Measurements from ENCODE around the gene MAIP1. TPM values are rescaled to one million over a fixed set of nuclear protein-coding genes. Genes with fewer than 3 reads are reported as not detected.

Gene MAIP1
- total RNA-seq, 1 donor, result 50.9 TPM

DNA sequence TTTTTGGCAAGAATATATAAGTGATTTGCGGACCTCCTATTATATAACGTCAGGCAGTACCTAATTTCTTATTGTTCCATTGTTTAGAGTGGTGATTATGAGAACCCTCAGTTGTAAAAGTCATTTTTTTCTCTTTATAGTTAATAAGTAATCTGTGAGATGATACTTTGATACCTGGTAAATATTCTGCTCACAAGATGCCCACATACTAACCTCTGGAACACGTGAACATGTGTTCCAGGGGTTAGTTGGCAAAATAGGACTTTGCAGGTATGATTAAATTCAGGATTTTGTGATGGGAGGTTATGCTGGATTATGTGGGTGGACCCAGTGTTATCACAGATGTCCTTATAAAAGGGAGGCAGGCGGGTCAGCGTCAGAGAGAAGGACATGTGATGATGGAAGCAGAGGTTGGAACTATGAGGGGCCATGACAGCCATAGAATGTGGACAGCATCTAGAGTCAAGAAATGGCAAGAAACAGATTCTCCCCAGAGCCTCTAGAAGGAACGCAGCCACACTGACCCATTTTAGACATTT is 16.8 kb downstream of the MAIP1 start:
- Histone ChIP-seq H3K4me1 (ENCODE audit: insufficient read depth, low read length) (no peaks in the 10 kb centered on the region), H3K9me3 (ENCODE audit: low read depth, low read length) (no peaks in the 10 kb centered on the region), H3K27me3 (ENCODE audit: insufficient read depth, low read length) (no peaks in the 10 kb centered on the region), H3K4me3 (ENCODE audit: low read length) (no peak overlapping the region)

DNA sequence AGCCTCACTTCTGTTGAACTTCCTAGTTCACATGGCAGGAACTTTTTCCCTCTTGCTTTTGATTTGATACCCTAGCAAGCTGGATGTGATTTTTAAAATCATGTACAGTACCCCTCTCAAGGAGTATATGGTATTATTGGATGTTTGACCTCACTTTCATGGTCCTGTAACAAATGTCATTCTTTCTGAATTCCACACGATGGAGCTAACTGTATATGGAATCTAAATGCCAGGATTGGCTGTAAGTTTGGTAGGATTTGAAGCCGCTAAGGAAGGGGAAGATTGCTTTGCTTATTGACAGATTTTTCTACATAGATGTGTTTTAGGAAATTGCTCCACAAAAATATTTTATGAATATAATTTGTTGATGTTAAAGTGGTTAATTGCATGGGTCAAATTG is 18.3 kb downstream of the MAIP1 start:
- H3K4me1 ChIP-seq (ENCODE audit: insufficient read depth, low read length), result no peaks in the 10 kb centered on the region
- no peaks in the 10 kb centered on the region for H3K9me3 ChIP-seq (ENCODE audit: low read depth, low read length)
- no peaks in the 10 kb centered on the region for H3K27me3 ChIP-seq (ENCODE audit: insufficient read depth, low read length)
- H3K4me3 ChIP-seq (ENCODE audit: low read length), result no peak overlapping the region

DNA sequence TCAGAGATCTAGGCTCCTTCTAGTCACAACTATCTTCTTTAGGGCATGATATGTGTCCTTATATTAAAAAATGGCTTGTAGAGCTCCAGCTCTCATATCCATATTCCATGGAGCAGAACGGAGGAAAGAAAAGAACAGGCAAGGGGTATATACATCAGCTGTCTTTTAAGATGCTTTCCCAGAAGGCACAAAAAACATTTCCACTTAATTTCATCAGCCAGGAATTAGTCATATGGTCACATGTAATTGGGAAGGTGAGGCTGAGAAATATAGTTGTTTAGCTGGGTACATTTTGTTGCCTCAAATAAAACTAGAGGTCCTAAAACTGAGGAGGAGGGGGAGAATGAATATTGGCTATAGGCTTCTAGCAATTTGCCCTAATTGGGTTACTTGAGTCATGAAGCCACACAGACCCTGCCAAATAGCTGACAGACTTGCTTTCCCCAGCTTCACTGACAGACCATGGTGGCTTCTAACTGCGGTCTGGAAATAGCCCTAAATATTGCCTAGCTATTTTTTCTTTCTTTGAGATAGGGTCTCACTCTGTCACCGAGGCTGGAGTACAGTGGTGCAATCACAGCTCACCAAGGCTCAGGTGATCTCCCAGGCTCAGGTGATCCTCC is 20.0 kb downstream of the MAIP1 start:
- no peaks in the 10 kb centered on the region for H3K9me3 ChIP-seq (ENCODE audit: low read depth, low read length)
- H3K4me1 ChIP-seq (ENCODE audit: insufficient read depth, low read length), result no peaks in the 10 kb centered on the region
- H3K4me3 ChIP-seq (ENCODE audit: low read length), result no peak overlapping the region
- H3K27me3 ChIP-seq (ENCODE audit: insufficient read depth, low read length), result no peaks in the 10 kb centered on the region

DNA sequence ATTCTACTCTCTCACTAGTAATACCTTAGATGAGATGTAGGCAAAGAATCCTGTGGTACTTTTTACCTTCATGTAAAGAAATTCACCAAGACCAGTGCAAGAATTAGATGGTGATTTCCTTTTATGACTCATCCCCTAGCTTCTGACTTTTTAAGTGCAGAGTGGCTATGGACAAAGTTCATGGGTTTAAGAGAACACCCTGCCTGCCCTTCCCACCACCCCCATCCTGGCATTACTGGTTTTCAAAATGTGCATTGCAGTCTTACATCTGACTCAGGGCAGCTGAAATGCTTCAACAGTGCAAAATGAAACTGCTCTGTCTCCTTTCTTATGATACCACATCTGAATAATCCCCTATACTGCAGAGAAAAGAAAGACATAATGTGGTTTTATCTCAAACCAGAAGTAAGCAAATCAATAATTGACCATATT is 22.6 kb downstream of the MAIP1 start:
- H3K4me3 ChIP-seq (ENCODE audit: low read length), result no peak overlapping the region
- H3K27me3 ChIP-seq (ENCODE audit: insufficient read depth, low read length), result no peaks in the 10 kb centered on the region
- no peaks in the 10 kb centered on the region for H3K9me3 ChIP-seq (ENCODE audit: low read depth, low read length)
- no peaks in the 10 kb centered on the region for H3K4me1 ChIP-seq (ENCODE audit: insufficient read depth, low read length)

DNA sequence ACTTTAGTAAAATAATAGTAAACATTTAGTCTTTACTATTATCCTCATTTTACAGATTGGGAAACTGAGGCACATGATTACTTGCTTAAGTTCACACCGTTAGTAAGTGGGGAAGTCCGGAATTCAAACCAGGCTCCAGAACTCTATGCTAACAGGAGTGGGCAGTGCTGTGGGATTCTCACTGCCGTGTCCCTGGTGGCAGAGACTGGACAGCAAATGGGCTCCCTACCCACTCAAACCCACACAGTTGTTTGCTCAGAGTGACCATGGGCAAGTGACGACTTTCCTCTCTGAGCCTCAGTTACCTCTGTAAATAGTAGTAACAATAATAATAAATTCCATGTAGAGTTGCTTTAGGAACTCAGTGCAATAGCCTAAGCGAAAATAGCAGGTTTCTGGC is 24.0 kb downstream of the MAIP1 start:
- Histone ChIP-seq H3K4me1 (ENCODE audit: insufficient read depth, low read length) (no peaks in the 10 kb centered on the region), H3K9me3 (ENCODE audit: low read depth, low read length) (no peaks in the 10 kb centered on the region), H3K27me3 (ENCODE audit: insufficient read depth, low read length) (no peaks in the 10 kb centered on the region), H3K4me3 (ENCODE audit: low read length) (no peak overlapping the region)

DNA sequence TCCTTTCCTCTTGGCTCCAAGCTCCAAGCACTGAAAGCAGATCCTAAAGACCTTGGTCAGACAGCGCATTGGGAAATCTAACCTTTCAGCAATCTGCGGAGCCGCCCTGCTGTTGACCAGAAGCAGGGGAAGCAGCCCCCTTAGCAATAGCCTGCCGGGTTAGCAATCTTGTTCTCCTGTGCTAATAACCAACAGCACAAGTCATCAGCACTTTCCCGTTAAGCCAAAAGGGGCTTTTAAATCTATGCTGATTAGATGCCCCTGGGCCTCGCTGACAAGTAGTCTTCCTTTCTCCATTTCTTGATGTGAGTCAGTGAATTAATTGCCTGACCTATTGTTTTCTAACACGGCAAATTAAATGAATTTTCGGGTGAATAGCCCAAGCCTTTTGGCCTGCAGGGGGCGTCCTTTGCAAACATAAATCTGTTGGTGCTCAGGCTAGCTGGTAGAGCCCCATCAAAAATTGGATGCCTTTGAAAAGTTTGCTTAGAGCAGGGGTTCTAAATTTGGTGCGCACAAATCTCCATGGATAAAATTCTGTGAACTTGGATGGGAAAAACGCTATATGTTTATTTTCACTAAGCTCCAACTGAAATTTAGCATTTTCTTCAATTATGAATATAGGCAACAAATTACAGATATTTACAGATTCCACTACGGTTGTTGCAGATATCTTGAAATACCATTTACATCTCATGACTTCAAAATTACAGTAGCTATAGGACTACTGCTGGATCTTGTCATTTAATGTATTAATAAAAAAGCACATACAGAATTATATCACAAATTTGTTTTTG is 24.6 kb downstream of the MAIP1 start:
- H3K9me3 ChIP-seq (ENCODE audit: low read depth, low read length), result no peaks in the 10 kb centered on the region
- no peaks in the 10 kb centered on the region for H3K27me3 ChIP-seq (ENCODE audit: insufficient read depth, low read length)
- H3K4me3 ChIP-seq (ENCODE audit: low read length), result no peak overlapping the region
- no peaks in the 10 kb centered on the region for H3K4me1 ChIP-seq (ENCODE audit: insufficient read depth, low read length)

DNA sequence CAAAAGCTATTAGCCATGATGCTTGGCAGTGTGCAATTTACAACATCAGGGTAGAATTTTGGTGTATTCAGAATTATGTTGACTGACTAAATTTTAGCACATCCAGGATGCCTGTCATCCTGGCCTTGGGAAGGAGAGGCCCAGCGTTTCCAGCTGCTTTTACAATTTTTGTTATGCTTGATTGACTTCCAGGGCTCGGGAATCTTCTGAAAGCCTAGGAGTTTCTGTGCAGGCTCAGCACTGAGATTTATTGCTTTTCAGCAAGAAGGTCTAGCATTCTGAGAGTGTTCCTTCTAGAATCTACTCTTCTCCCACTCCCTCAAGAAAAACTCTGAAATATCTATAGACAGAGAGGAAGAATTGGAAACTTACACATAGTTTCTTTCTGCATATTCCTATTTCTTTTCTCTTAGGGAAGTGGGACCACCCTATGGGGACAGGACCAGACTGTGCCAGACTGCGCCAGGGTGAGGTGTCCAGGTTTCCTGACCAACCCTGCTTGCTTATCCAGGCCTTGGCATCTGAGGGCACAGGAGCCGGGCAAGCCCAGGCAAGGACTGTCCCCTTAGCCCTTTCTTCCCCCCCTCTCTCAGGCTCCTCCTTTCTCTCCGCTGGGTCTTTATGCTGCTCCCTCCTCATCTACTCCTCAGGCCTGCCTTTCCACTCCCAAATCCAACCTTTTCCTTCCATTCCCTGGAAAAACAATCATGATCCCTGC is 26.9 kb downstream of the MAIP1 start:
- Histone ChIP-seq H3K27me3 (ENCODE audit: insufficient read depth, low read length) (no peaks in the 10 kb centered on the region), H3K4me1 (ENCODE audit: insufficient read depth, low read length) (no peaks in the 10 kb centered on the region), H3K4me3 (ENCODE audit: low read length) (no peak overlapping the region), H3K9me3 (ENCODE audit: low read depth, low read length) (no peaks in the 10 kb centered on the region)

DNA sequence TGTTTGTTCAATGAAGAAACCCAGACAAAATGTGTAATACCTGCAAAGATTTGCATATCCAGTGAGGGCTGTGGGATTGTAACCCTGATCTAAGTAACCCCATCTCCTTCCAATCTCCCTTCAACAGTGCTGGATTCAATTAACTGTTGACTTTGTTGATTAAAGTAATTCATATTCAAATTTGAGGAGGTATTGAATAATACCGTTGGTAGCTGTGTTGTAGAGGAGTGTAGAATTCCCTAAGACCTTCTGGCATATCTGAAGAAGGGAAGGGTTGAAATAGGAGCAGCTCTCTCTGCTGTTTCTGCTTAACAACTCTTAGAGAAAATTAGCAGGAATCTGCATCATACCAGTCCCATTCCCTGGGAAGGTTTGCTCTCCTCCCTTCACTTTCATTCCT is 28.2 kb downstream of the MAIP1 start:
- Histone ChIP-seq H3K9me3 (ENCODE audit: low read depth, low read length) (no peaks in the 10 kb centered on the region), H3K4me3 (ENCODE audit: low read length) (no peak overlapping the region), H3K27me3 (ENCODE audit: insufficient read depth, low read length) (no peaks in the 10 kb centered on the region), H3K4me1 (ENCODE audit: insufficient read depth, low read length) (no peaks in the 10 kb centered on the region)

DNA sequence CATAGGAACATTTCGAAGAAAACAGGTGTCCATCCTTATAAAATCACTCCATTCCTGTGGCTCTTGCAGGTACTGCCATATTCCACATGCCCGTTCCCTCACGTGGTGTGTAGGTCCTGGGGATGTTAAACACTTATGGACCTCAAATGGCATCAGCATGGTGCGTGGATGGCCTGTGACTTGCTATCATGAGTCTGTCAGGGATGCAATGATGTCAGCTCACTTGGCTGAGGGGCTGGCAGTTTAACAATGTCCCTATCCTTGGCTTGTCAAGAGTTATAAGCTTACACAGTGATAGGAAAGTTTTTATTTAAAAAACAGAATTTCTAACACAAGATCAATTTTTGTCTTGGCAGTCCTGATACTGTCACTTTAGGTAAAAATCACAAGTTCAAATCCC is 28.8 kb downstream of the MAIP1 start:
- H3K9me3 ChIP-seq (ENCODE audit: low read depth, low read length), result no peaks in the 10 kb centered on the region
- H3K27me3 ChIP-seq (ENCODE audit: insufficient read depth, low read length), result no peaks in the 10 kb centered on the region
- H3K4me3 ChIP-seq (ENCODE audit: low read length), result no peak overlapping the region
- no peaks in the 10 kb centered on the region for H3K4me1 ChIP-seq (ENCODE audit: insufficient read depth, low read length)

DNA sequence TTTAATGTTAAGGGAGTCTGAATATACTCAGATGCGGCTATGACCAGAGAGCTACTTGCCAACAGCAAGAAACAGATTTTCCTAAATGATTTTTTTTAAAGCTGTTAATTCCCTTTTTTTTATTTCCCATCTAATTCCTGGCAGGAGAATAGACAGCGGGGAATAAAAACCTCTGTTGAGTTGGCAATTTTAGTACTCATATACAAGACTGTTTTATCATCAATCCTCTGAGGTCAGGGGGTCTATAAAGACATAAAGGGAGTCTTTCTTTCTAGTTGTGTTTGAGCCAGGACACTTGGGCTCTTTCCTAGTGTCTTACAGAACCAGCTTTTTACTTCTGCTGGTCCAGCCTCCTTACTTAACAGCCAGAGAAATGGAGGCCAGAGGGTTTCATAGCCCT is 29.4 kb downstream of the MAIP1 start:
- H3K9me3 ChIP-seq (ENCODE audit: low read depth, low read length), result no peaks in the 10 kb centered on the region
- H3K4me1 ChIP-seq (ENCODE audit: insufficient read depth, low read length), result no peaks in the 10 kb centered on the region
- no peak overlapping the region for H3K4me3 ChIP-seq (ENCODE audit: low read length)
- H3K27me3 ChIP-seq (ENCODE audit: insufficient read depth, low read length), result no peaks in the 10 kb centered on the region

DNA sequence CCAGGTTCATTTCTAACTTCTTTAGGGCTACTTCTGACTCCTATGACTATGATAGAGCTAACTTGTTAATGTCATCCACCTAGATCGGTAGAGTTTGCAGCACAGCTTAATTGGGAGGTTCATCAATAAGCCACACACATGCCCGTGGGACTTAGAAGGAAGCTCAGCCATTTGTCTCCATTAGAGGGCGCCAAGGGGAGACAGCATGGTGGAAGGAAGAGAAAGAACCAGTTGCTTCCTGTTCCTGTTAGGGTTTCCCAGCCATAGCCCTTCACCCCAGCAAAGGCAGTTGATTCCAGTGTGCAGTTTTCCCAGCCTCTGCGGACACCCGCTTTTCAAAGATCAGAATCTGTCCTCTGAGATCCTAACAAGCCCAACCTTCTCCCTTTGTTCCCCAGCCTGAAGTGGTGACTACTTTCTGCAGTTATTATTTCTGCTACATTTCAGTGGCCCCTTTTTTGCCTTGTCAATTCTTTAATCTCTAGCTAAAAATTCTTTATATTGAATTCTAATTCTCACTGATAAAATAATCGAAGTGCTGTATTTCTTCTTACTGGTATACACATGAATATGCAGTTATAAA is 30.3 kb downstream of the MAIP1 start:
- H3K9me3 ChIP-seq (ENCODE audit: low read depth, low read length), result no peaks in the 10 kb centered on the region
- no peaks in the 10 kb centered on the region for H3K4me1 ChIP-seq (ENCODE audit: insufficient read depth, low read length)
- no peak overlapping the region for H3K4me3 ChIP-seq (ENCODE audit: low read length)

DNA sequence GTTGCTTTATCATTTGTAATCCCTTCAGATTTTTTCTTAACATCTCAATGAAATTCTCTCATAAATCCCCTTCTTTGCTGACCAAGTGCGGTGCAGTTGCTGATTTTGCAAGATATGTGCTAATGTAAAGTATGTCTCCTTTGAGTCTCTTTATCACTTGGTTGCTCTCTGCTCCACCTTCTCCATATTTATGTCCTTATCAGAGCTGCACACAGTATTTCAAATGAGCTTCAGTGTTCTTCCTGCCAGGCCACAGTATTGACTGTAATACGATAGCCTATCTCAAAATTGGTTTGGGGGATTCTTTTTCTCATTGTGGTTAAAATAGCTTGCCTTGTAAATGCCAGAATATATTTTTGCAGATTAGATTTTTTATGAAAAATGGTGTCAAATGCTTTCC is 32.2 kb downstream of the MAIP1 start:
- H3K4me1 ChIP-seq (ENCODE audit: insufficient read depth, low read length), result no peaks in the 10 kb centered on the region
- no peaks in the 10 kb centered on the region for H3K27me3 ChIP-seq (ENCODE audit: insufficient read depth, low read length)
- no peak overlapping the region for H3K4me3 ChIP-seq (ENCODE audit: low read length)
- H3K9me3 ChIP-seq (ENCODE audit: low read depth, low read length), result no peaks in the 10 kb centered on the region

More for the DNA sequence above, 30.3 kb downstream of the MAIP1 start:
- H3K27me3 ChIP-seq (ENCODE audit: insufficient read depth, low read length), result no peaks in the 10 kb centered on the region

DNA sequence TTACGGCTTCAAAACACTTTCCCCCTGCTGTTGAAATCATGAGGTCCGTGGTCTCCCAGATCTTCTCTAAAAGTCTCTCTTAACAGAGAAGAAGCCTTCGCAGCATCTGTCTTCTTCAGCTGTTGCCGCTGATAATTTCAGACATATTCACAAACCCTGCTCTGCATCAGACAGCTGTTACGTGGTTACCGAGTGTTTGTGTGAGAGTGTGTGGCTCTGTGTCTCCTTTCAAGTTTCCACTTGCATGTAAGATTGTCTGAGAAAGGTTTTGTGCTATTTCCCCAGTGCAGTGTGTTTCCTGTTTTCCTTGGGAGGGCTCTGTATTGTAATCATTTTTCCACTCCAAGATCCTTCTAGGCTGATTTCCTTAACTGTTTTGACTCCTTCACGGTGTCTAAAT is 32.8 kb downstream of the MAIP1 start:
- no peak overlapping the region for H3K4me3 ChIP-seq (ENCODE audit: low read length)
- H3K4me1 ChIP-seq (ENCODE audit: insufficient read depth, low read length), result no peaks in the 10 kb centered on the region
- no peaks in the 10 kb centered on the region for H3K9me3 ChIP-seq (ENCODE audit: low read depth, low read length)
- no peaks in the 10 kb centered on the region for H3K27me3 ChIP-seq (ENCODE audit: insufficient read depth, low read length)

DNA sequence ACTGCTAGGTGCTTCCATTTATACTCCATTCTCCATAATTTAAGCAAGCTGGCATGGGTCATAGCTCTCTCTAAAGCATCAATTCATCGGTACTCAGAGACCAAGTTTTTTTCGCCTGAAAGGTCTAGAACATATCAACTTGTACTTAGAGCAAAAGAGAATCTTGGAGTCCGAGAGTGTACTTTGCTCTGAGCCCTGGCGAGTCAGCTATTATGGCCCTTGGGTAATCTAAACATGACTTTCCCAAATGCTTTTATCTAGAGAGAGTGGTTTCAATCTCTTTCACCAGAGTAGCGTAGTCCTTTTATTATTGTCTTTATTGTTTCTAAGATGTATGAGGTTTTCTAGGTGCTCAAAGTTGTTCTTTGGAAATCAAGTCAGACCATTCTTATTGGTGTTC is 34.4 kb downstream of the MAIP1 start:
- H3K9me3 ChIP-seq (ENCODE audit: low read depth, low read length), result no peaks in the 10 kb centered on the region
- H3K4me3 ChIP-seq (ENCODE audit: low read length), result no peak overlapping the region
- no peaks in the 10 kb centered on the region for H3K27me3 ChIP-seq (ENCODE audit: insufficient read depth, low read length)
- H3K4me1 ChIP-seq (ENCODE audit: insufficient read depth, low read length), result no peaks in the 10 kb centered on the region

DNA sequence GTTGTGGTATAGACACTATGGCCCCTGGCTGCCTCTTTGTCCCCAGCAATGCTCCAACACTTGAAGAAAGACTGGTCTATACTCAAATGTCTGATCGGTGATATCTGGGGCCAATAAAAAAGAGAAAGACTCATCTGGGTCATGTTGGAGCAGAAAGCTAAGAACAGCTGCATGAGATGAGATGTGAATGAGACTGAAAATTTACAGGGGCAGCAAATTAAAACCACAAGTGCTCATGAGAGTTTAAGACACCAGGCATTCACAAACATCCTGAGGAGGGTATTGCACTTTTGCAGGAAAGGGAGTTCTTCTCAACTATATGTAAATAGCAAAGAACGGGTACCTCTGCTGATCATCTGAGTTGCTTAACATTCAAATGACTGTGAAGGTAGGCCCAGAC is 36.3 kb downstream of the MAIP1 start:
- no peaks in the 10 kb centered on the region for H3K4me1 ChIP-seq (ENCODE audit: insufficient read depth, low read length)
- H3K4me3 ChIP-seq (ENCODE audit: low read length), result no peak overlapping the region
- no peaks in the 10 kb centered on the region for H3K27me3 ChIP-seq (ENCODE audit: insufficient read depth, low read length)
- no peaks in the 10 kb centered on the region for H3K9me3 ChIP-seq (ENCODE audit: low read depth, low read length)
